ENCODE results near the gene MCF2L.

GRCh38 chr13:113036401-113036800, 67.4 kb downstream of the MCF2L start:
- TF ChIP-seq CTCF (IDR thresholded peaks at IDR 0.05; ENCODE audit: low read depth, low read length) (no peak), EZH2phosphoT487 (IDR thresholded peaks at IDR 0.05; ENCODE audit: low read depth) (no peak)

Data from OCI-LY3 (cell line).